Measurements from ENCODE around the gene ARID1B. TPM values are rescaled to one million over a fixed set of nuclear protein-coding genes. Genes with fewer than 3 reads are reported as not detected.
A peak's percentile ranks its signal among the peaks of the same experiment; 100 is the strongest.

Gene ARID1B
- total RNA-seq, 1 donor from 2014 or later: 59.3 TPM

- H3K27ac Mint-ChIP-seq (ENCODE audit: unreplicated experiment): no peak overlapping the region
Measured at GRCh38 chr6:156975414-156975813, 198.2 kb downstream of the ARID1B start.

GRCh38 chr6:156976216-156977127 lies 199.3 kb downstream of the ARID1B start:
- no peaks in the 10 kb centered on the region for H3K9me3 Mint-ChIP-seq (ENCODE audit: low read depth)
- DNase-seq (ENCODE audit: low spot score): no peak
- H3K4me1 Mint-ChIP-seq (ENCODE audit: low read depth): peaks cover 66% of the 10 kb centered on the region
- TF ChIP-seq, protein P1, sequence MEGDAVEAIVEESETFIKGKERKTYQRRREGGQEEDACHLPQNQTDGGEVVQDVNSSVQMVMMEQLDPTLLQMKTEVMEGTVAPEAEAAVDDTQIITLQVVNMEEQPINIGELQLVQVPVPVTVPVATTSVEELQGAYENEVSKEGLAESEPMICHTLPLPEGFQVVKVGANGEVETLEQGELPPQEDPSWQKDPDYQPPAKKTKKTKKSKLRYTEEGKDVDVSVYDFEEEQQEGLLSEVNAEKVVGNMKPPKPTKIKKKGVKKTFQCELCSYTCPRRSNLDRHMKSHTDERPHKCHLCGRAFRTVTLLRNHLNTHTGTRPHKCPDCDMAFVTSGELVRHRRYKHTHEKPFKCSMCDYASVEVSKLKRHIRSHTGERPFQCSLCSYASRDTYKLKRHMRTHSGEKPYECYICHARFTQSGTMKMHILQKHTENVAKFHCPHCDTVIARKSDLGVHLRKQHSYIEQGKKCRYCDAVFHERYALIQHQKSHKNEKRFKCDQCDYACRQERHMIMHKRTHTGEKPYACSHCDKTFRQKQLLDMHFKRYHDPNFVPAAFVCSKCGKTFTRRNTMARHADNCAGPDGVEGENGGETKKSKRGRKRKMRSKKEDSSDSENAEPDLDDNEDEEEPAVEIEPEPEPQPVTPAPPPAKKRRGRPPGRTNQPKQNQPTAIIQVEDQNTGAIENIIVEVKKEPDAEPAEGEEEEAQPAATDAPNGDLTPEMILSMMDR (IDR thresholded peaks at IDR 0.05): no peak
- peak overlapping the region; percentile 31 for H3K4me3 Mint-ChIP-seq (ENCODE audit: unreplicated experiment)
- no peak overlapping the region for H3K27ac Mint-ChIP-seq (ENCODE audit: unreplicated experiment)
- H3K36me3 Mint-ChIP-seq (ENCODE audit: low read depth): no peaks in the 10 kb centered on the region
- no peaks in the 10 kb centered on the region for H3K27me3 Mint-ChIP-seq (ENCODE audit: low read depth)

More at GRCh38 chr6:156975414-156975813, 198.2 kb downstream of the ARID1B start:
- Mint-ChIP-seq H3K4me3 (ENCODE audit: unreplicated experiment) (no peak overlapping the region), H3K27me3 (ENCODE audit: low read depth) (no peaks in the 10 kb centered on the region), H3K4me1 (ENCODE audit: low read depth) (peaks cover 56% of the 10 kb centered on the region), H3K36me3 (ENCODE audit: low read depth) (no peaks in the 10 kb centered on the region), H3K9me3 (ENCODE audit: low read depth) (no peaks in the 10 kb centered on the region)
- no peak for DNase-seq (ENCODE audit: low spot score)
- TF ChIP-seq, protein P1 (IDR thresholded peaks at IDR 0.05): no peak

GRCh38 chr6:156977527-156978291 lies 200.5 kb downstream of the ARID1B start:
- TF ChIP-seq, protein P1 (IDR thresholded peaks at IDR 0.05): no peak
- peaks cover 79% of the 10 kb centered on the region for H3K4me1 Mint-ChIP-seq (ENCODE audit: low read depth)
- H3K27ac Mint-ChIP-seq (ENCODE audit: unreplicated experiment): no peak overlapping the region
- DNase-seq (ENCODE audit: low spot score): no peak
- no peaks in the 10 kb centered on the region for H3K9me3 Mint-ChIP-seq (ENCODE audit: low read depth)
- H3K27me3 Mint-ChIP-seq (ENCODE audit: low read depth): no peaks in the 10 kb centered on the region
- no peak overlapping the region for H3K4me3 Mint-ChIP-seq (ENCODE audit: unreplicated experiment)
- H3K36me3 Mint-ChIP-seq (ENCODE audit: low read depth): no peaks in the 10 kb centered on the region

- no peak overlapping the region for H3K27ac Mint-ChIP-seq (ENCODE audit: unreplicated experiment)
- H3K9me3 Mint-ChIP-seq (ENCODE audit: low read depth): no peaks in the 10 kb centered on the region
- H3K4me3 Mint-ChIP-seq (ENCODE audit: unreplicated experiment): no peak overlapping the region
- TF ChIP-seq, protein P1 (IDR thresholded peaks at IDR 0.05): no peak
- H3K36me3 Mint-ChIP-seq (ENCODE audit: low read depth): no peaks in the 10 kb centered on the region
- H3K4me1 Mint-ChIP-seq (ENCODE audit: low read depth): peaks cover 79% of the 10 kb centered on the region
- no peak for DNase-seq (ENCODE audit: low spot score)
- H3K27me3 Mint-ChIP-seq (ENCODE audit: low read depth): no peaks in the 10 kb centered on the region
Measured at GRCh38 chr6:156978948-156979347, 201.8 kb downstream of the ARID1B start.

GRCh38 chr6:156980515-156980914 lies 203.3 kb downstream of the ARID1B start:
- H3K4me1 Mint-ChIP-seq (ENCODE audit: low read depth): peaks cover 80% of the 10 kb centered on the region
- H3K27me3 Mint-ChIP-seq (ENCODE audit: low read depth): no peaks in the 10 kb centered on the region
- TF ChIP-seq, protein P1 (IDR thresholded peaks at IDR 0.05): no peak
- H3K9me3 Mint-ChIP-seq (ENCODE audit: low read depth): no peaks in the 10 kb centered on the region
- H3K4me3 Mint-ChIP-seq (ENCODE audit: unreplicated experiment): peak overlapping the region; percentile 31
- no peak for DNase-seq (ENCODE audit: low spot score)
- H3K36me3 Mint-ChIP-seq (ENCODE audit: low read depth): no peaks in the 10 kb centered on the region
- peak overlapping the region; percentile 85 for H3K27ac Mint-ChIP-seq (ENCODE audit: unreplicated experiment)

Data from chondrocyte (in vitro differentiated cells).